ENCODE data around the gene DRG2. TPM values are rescaled to one million over a fixed set of nuclear protein-coding genes. Genes with fewer than 3 reads are reported as not detected.

The DRG2 gene
- total and polyA plus RNA-seq, 9 of the 15 experiments (the other 6 are each of a cell fraction or from before 2014, with no cell fraction given) = 6.6 to 36.7 (median 26.1) TPM

- no peak for TF ChIP-seq ZNF655 (CRISPR knock-in tag; IDR thresholded peaks at IDR 0.05)
- TF ChIP-seq ASH1L (IDR thresholded peaks at IDR 0.05; ENCODE audit: borderline replicate concordance, low read depth, partially characterized antibody) = peak; percentile 82
- TF ChIP-seq CHAMP1 (IDR thresholded peaks at IDR 0.05) = no peak
- TF ChIP-seq THRA (IDR thresholded peaks at IDR 0.05) = no peak
- no peak for TF ChIP-seq HSF4 (CRISPR knock-in tag; IDR thresholded peaks at IDR 0.05; ENCODE audit: borderline replicate concordance)
- TF ChIP-seq ETV6 (IDR thresholded peaks at IDR 0.05; ENCODE audit: borderline replicate concordance in 1 of 2, low read depth in 2 of 2, low read length in 1 of 2) = no peak
- TF ChIP-seq ETV6 (CRISPR knock-in tag; IDR thresholded peaks at IDR 0.05; ENCODE audit: borderline replicate concordance) = no peak
- TF ChIP-seq SMAD3 (CRISPR knock-in tag; conservative IDR thresholded peaks at IDR 0.05) = no peak
- peak; percentile 93 for TF ChIP-seq ETS1 (conservative IDR thresholded peaks at IDR 0.05; ENCODE audit: control insufficient read depth, low read depth, low read length)
- TF ChIP-seq ETV1 (tag; conservative IDR thresholded peaks at IDR 0.05; ENCODE audit: low read depth) = no peak
- no peak for TF ChIP-seq ZNF41 (CRISPR knock-in tag; conservative IDR thresholded peaks at IDR 0.05)
- no peak for TF ChIP-seq ZNF239 (CRISPR knock-in tag; IDR thresholded peaks at IDR 0.05)
- no peak for TF ChIP-seq TFE3 (CRISPR knock-in tag; IDR thresholded peaks at IDR 0.05)
- no peak for TF ChIP-seq ZHX1 (conservative IDR thresholded peaks at IDR 0.05; ENCODE audit: low read length)
- TF ChIP-seq MBD2 (IDR thresholded peaks at IDR 0.05; ENCODE audit: borderline replicate concordance, low read depth) = peak; percentile 97
These were observed 48.8 kb upstream of the DRG2 start, which contains the start of the genes ATPAF2 and GID4 (continued) for GRCh38 chr17:18038861-18039534.
